HS-27A (cell line): ENCODE data around the gene ABCA7.

Experiments used
- DNase-seq: peaks from one replicate; pipeline ENCODE4 v3.0.0-alpha.2; 2012; ENCODE audit warnings: low read depth, missing footprints

ABCA7 gene

GRCh38 chr19:1070931-1071791 lies 31.3 kb downstream of the ABCA7 start:
- no peak for DNase-seq

GRCh38 chr19:1072371-1073015 lies 32.6 kb downstream of the ABCA7 start:
- DNase-seq, result no peak

- DNase-seq, result no peak
Observed at GRCh38 chr19:1073063-1073955, 33.4 kb downstream of the ABCA7 start.

- DNase-seq, result no peak
Observed at GRCh38 chr19:1073956-1074517, 34.1 kb downstream of the ABCA7 start.

GRCh38 chr19:1074544-1075283 lies 34.8 kb downstream of the ABCA7 start:
- DNase-seq, result no peak

GRCh38 chr19:1076046-1076386 lies 36.1 kb downstream of the ABCA7 start:
- DNase-seq, result no peak

- DNase-seq, result no peak
Observed at GRCh38 chr19:1076951-1077350, 37.0 kb downstream of the ABCA7 start.

GRCh38 chr19:1079566-1080111 lies 39.7 kb downstream of the ABCA7 start:
- no peak for DNase-seq

- DNase-seq, result no peak
Observed at GRCh38 chr19:1080360-1081161, 40.7 kb downstream of the ABCA7 start.

- DNase-seq, result no peak
Observed at GRCh38 chr19:1081301-1082164, 41.6 kb downstream of the ABCA7 start.

- DNase-seq, result no peak
Observed at GRCh38 chr19:1082165-1082927, 42.4 kb downstream of the ABCA7 start.

GRCh38 chr19:1082928-1083816 lies 43.3 kb downstream of the ABCA7 start:
- DNase-seq, result no peak

- DNase-seq, result no peak
Observed at GRCh38 chr19:1084024-1084868, 44.3 kb downstream of the ABCA7 start.

- DNase-seq, result no peak
Observed at GRCh38 chr19:1085053-1085658, 45.2 kb downstream of the ABCA7 start.

GRCh38 chr19:1085676-1086442 lies 46.0 kb downstream of the ABCA7 start:
- no peak for DNase-seq
